Mucosa of stomach (tissue), 1 donor: Measurements from ENCODE around the gene IFFO2.

ENCODE experiments used
- H3K27me3 ChIP-seq: one replicate; pipeline ENCODE4 v1.7.0; 2013; ENCODE audit warnings: mild to moderate bottlenecking, low read length; ENCODE audit not compliant: control insufficient read depth, insufficient read depth
- H3K36me3 ChIP-seq: one replicate; pipeline ENCODE4 v1.7.0; 2013; ENCODE audit warnings: low read length; ENCODE audit not compliant: control insufficient read depth, insufficient read depth
- H3K4me1 ChIP-seq: one replicate; pipeline ENCODE4 v1.7.0; 2013; ENCODE audit warnings: mild to moderate bottlenecking, low read length; ENCODE audit not compliant: control insufficient read depth, insufficient read depth
- H3K4me3 ChIP-seq: one replicate; pipeline ENCODE4 v1.7.0; 2013; ENCODE audit warnings: low read length
- H3K9ac ChIP-seq: one replicate; pipeline ENCODE4 v1.7.0; 2013; ENCODE audit warnings: mild to moderate bottlenecking, low read length, moderate library complexity
- H3K9me3 ChIP-seq: one replicate; pipeline ENCODE4 v1.7.0; 2013; ENCODE audit warnings: mild to moderate bottlenecking, low read length, moderate library complexity; ENCODE audit not compliant: control insufficient read depth
- donor health status: Pancreatic carcinoma.

IFFO2 gene

GRCh38 chr1:18967066-18967690 lies 10.7 kb upstream of the IFFO2 start:
- Histone ChIP-seq H3K36me3 (no peaks in the 10 kb centered on the region), H3K4me3 (no peak overlapping the region), H3K27me3 (no peaks in the 10 kb centered on the region), H3K9ac (no peak overlapping the region), H3K9me3 (no peaks in the 10 kb centered on the region), H3K4me1 (no peaks in the 10 kb centered on the region)

- no peaks in the 10 kb centered on the region for H3K9me3 ChIP-seq
- H3K4me3 ChIP-seq: no peak overlapping the region
- no peaks in the 10 kb centered on the region for H3K4me1 ChIP-seq
- no peaks in the 10 kb centered on the region for H3K36me3 ChIP-seq
- H3K27me3 ChIP-seq: no peaks in the 10 kb centered on the region
- no peak overlapping the region for H3K9ac ChIP-seq
Measured at GRCh38 chr1:18965206-18966173, 9.0 kb upstream of the IFFO2 start.

GRCh38 chr1:18963968-18964367 lies 7.5 kb upstream of the IFFO2 start:
- no peak overlapping the region for H3K4me3 ChIP-seq
- H3K27me3 ChIP-seq: no peaks in the 10 kb centered on the region
- H3K9ac ChIP-seq: no peak overlapping the region
- H3K9me3 ChIP-seq: no peaks in the 10 kb centered on the region
- H3K36me3 ChIP-seq: no peaks in the 10 kb centered on the region
- H3K4me1 ChIP-seq: no peaks in the 10 kb centered on the region

GRCh38 chr1:18962855-18963737 lies 6.6 kb upstream of the IFFO2 start:
- H3K27me3 ChIP-seq: no peaks in the 10 kb centered on the region
- no peak overlapping the region for H3K4me3 ChIP-seq
- no peaks in the 10 kb centered on the region for H3K4me1 ChIP-seq
- no peak overlapping the region for H3K9ac ChIP-seq
- H3K9me3 ChIP-seq: no peaks in the 10 kb centered on the region
- H3K36me3 ChIP-seq: no peaks in the 10 kb centered on the region

- peaks cover 5% of the 10 kb centered on the region for H3K27me3 ChIP-seq
Measured at GRCh38 chr1:18962121-18962721, 5.7 kb upstream of the IFFO2 start.

GRCh38 chr1:18960821-18961220 lies 4.3 kb upstream of the IFFO2 start:
- Histone ChIP-seq H3K27me3 (peaks cover 8% of the 10 kb centered on the region), H3K9me3 (no peaks in the 10 kb centered on the region), H3K9ac (no peak overlapping the region), H3K4me1 (no peaks in the 10 kb centered on the region), H3K4me3 (no peak overlapping the region), H3K36me3 (no peaks in the 10 kb centered on the region)

More at GRCh38 chr1:18962121-18962721, 5.7 kb upstream of the IFFO2 start:
- Histone ChIP-seq H3K4me1 (no peaks in the 10 kb centered on the region), H3K9me3 (no peaks in the 10 kb centered on the region), H3K9ac (no peak overlapping the region), H3K36me3 (no peaks in the 10 kb centered on the region), H3K4me3 (no peak overlapping the region)

GRCh38 chr1:18960409-18960808 lies 3.9 kb upstream of the IFFO2 start:
- Histone ChIP-seq H3K36me3 (no peaks in the 10 kb centered on the region), H3K9me3 (no peaks in the 10 kb centered on the region), H3K27me3 (peaks cover 8% of the 10 kb centered on the region), H3K9ac (no peak overlapping the region), H3K4me3 (no peak overlapping the region), H3K4me1 (peaks cover 1% of the 10 kb centered on the region)

- Histone ChIP-seq H3K36me3 (no peaks in the 10 kb centered on the region), H3K27me3 (peaks cover 8% of the 10 kb centered on the region), H3K9me3 (no peaks in the 10 kb centered on the region), H3K4me3 (no peak overlapping the region), H3K4me1 (peaks cover 8% of the 10 kb centered on the region), H3K9ac (no peak overlapping the region)
Measured at GRCh38 chr1:18959591-18959990, 3.1 kb upstream of the IFFO2 start.

GRCh38 chr1:18957532-18958300 lies 1.2 kb upstream of the IFFO2 start:
- H3K4me1 ChIP-seq: peaks cover 15% of the 10 kb centered on the region
- H3K36me3 ChIP-seq: no peaks in the 10 kb centered on the region
- H3K9me3 ChIP-seq: no peaks in the 10 kb centered on the region
- no peak overlapping the region for H3K9ac ChIP-seq
- H3K4me3 ChIP-seq: no peak overlapping the region
- H3K27me3 ChIP-seq: peaks cover 13% of the 10 kb centered on the region

GRCh38 chr1:18957136-18957521 lies 653 bp upstream of the IFFO2 start:
- Histone ChIP-seq H3K9ac (peak overlapping the region; percentile 66), H3K36me3 (no peaks in the 10 kb centered on the region), H3K4me1 (peaks cover 16% of the 10 kb centered on the region), H3K27me3 (peaks cover 13% of the 10 kb centered on the region), H3K4me3 (peak overlapping the region; percentile 49), H3K9me3 (no peaks in the 10 kb centered on the region)
